ENCODE measurements around the gene SERPINA4.

SERPINA4 gene

DNA sequence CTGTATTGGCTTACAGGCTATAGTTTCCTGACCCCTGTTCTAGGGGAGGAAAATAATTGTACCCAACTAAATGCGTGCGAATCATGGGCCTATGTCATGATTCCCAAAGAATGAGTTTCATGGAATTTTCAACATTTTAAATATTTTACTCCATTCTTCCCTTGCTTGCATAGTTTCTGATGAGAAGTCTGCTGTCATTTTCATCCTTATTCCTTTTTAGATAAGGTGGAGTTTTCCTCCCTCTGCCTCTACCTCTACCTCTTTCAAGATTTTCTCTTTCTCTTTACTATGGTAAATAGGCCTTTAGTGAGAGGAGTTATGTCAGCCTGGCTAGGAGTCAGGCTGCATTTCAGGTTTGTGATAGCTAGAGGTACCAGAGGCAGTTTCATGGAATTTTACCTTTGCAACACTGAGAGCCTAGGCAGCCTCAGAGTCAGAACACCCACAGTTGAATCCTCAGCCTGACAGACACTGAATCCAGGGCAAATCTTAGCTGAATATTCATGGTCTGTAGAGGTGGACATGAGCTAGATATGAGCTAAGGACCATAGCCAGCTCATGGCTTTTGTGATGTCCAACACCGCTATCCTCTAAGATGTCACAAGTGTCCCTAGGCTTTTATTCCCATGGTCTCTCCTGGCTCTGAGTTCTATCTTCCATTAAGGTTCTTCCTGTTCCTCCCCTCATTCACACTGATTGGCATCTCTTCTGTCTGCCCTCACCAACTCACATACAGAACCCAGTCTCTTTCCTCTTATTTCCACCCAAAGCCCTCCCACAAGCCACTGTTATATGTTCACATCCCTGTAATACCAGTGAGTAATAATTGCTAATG, 57.0 kb downstream of the SERPINA4 start:
- DNase-seq: no peak

DNA sequence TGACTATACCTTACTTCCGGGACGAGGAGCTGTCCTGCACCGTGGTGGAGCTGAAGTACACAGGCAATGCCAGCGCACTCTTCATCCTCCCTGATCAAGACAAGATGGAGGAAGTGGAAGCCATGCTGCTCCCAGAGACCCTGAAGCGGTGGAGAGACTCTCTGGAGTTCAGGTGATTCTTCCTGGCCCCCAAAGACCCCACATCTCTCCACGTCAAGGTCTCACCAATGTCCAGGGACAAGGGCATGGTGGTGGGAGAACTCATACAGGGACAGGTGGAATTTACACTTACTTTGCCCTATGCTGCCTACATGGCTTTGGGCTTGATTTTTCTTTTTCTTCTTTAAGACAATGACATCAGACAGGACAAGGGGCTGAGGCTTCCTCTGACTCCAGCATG, 58.1 kb downstream of the SERPINA4 start:
- DNase-seq: no peak
